Activated T-cell treated with anti-CD3 and anti-CD28 coated beads, Interleukin-2, amount 50 U/mL, for 24 hours (primary cell): ENCODE results near the gene SHISAL1.

Experiments
- DNase-seq: peaks from one replicate; pipeline ENCODE4 v3.0.0-alpha.2; 2020
- H3K27ac Mint-ChIP-seq: 2 replicates; pipeline ENCODE4 v1.8.0; 2020; ENCODE audit warnings: mild to moderate bottlenecking, mixed read lengths
- H3K27me3 Mint-ChIP-seq: 2 replicates; pipeline ENCODE4 v1.8.0; 2020; ENCODE audit warnings: mixed read lengths
- H3K36me3 Mint-ChIP-seq: 2 replicates; pipeline ENCODE4 v1.8.0; 2020; ENCODE audit warnings: low read depth, mixed read lengths
- H3K4me1 Mint-ChIP-seq: 2 replicates; pipeline ENCODE4 v1.8.0; 2020; ENCODE audit warnings: low read depth, mixed read lengths
- H3K4me3 Mint-ChIP-seq: 2 replicates; pipeline ENCODE4 v1.8.0; 2020; ENCODE audit warnings: mild to moderate bottlenecking, moderate library complexity, mixed read lengths
- H3K9me3 Mint-ChIP-seq: 2 replicates; pipeline ENCODE4 v1.8.0; 2020; ENCODE audit warnings: mixed read lengths

The SHISAL1 gene

DNA sequence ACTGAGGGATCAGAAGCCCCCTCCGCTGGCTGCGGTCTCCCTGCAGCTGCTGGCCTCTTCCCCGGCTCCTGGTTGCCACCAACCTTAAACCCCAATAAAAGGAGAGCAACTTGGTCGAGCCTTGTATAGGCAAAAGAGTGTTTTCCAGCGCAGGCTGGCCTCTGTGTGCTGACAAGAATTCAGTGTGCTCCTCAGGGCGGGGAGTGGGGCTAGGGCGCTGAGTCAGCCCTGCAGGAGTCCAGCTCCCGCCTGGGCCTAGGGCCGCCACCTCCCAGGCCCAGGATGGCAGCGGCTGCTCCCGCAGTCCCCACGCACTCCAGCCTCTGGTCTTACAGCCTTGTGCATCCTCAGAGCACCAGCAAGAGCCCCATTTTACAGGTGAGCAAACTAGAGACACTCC, at the start of gene SHISAL1:
TSS of gene SHISAL1 (minus strand) at position 186 of the 400 bp plus-strand sequence. CDS start 12,006 bp downstream, outside the sequence.
- H3K9me3 Mint-ChIP-seq, result no peaks in the 10 kb centered on the region
- H3K4me3 Mint-ChIP-seq, result no peak within 1 kb of the TSS
- peaks cover 10% of the 10 kb centered on the region for H3K4me1 Mint-ChIP-seq
- H3K27me3 Mint-ChIP-seq, result no peaks in the 10 kb centered on the region
- DNase-seq, result no peak
- H3K36me3 Mint-ChIP-seq, result no peaks in the 10 kb centered on the region
- H3K27ac Mint-ChIP-seq, result no peak within 1 kb of the TSS

GRCh38 chr22:44361391-44362126, 48.8 kb upstream of the SHISAL1 start:
- DNase-seq, result no peak
- Mint-ChIP-seq H3K27me3 (peaks cover 22% of the 10 kb centered on the region), H3K4me3 (no peak overlapping the region), H3K27ac (no peak overlapping the region), H3K4me1 (no peaks in the 10 kb centered on the region), H3K9me3 (no peaks in the 10 kb centered on the region), H3K36me3 (no peaks in the 10 kb centered on the region)

- Mint-ChIP-seq H3K27ac (no peak overlapping the region), H3K4me3 (no peak overlapping the region), H3K27me3 (peaks cover 22% of the 10 kb centered on the region), H3K36me3 (no peaks in the 10 kb centered on the region), H3K9me3 (no peaks in the 10 kb centered on the region), H3K4me1 (no peaks in the 10 kb centered on the region)
- DNase-seq, result no peak
These were observed 48.1 kb upstream of the SHISAL1 start for GRCh38 chr22:44360668-44361381.

DNA sequence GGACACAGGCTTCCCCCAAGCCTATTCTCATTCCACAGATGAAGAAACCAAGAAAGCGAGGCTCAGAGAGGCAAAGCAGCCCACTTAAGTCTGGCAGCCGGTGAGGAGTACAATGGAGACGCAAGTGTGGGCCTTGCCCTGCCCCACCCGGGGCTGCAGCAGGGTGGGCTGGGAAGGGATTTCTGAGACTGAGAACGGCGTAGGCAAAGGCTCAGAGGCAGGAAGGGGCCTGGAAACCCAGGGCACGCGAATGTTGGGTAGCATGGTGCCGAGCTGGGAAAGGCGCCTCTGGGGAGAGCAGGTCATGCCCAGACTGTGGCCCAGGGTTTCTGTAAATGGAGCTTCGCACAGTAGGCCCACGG, 47.5 kb upstream of the SHISAL1 start:
- Mint-ChIP-seq H3K4me3 (no peak overlapping the region), H3K36me3 (no peaks in the 10 kb centered on the region), H3K9me3 (no peaks in the 10 kb centered on the region), H3K4me1 (no peaks in the 10 kb centered on the region), H3K27ac (no peak overlapping the region), H3K27me3 (peaks cover 25% of the 10 kb centered on the region)
- no peak for DNase-seq

GRCh38 chr22:44359496-44360110, 46.9 kb upstream of the SHISAL1 start:
- Mint-ChIP-seq H3K27me3 (peaks cover 29% of the 10 kb centered on the region), H3K27ac (no peak overlapping the region), H3K9me3 (no peaks in the 10 kb centered on the region), H3K4me3 (no peak overlapping the region), H3K36me3 (no peaks in the 10 kb centered on the region), H3K4me1 (no peaks in the 10 kb centered on the region)
- DNase-seq, result no peak

- Mint-ChIP-seq H3K36me3 (no peaks in the 10 kb centered on the region), H3K4me1 (no peaks in the 10 kb centered on the region), H3K4me3 (no peak overlapping the region), H3K27ac (no peak overlapping the region), H3K27me3 (peaks cover 36% of the 10 kb centered on the region), H3K9me3 (no peaks in the 10 kb centered on the region)
- DNase-seq, result no peak
These were observed 46.1 kb upstream of the SHISAL1 start for GRCh38 chr22:44358709-44359440.

DNA sequence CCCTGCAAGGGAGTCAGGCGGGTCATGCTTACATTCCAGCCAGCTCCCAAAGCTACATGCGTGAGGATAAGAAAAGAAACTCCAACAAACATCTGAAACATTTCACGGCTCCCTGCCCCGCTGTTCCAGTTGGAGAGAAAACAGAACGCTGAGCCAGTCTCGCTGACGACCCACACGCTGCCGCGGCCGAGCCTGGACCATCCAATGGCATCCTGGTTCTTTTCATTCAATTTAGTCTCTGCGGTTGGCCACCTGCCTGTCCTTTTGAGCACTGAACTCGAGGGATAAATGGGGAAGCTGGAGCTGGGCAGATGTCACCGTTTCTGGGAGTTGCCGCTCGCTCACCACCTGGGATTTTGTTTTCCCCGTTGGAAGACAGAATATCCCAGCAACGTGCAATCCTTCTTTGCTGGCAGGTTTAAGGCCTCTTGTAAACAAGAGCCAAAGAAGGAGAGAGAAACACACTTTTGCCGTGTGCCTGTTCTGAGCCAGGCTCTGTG, 45.3 kb upstream of the SHISAL1 start:
- Mint-ChIP-seq H3K27me3 (peaks cover 45% of the 10 kb centered on the region), H3K36me3 (no peaks in the 10 kb centered on the region), H3K4me1 (no peaks in the 10 kb centered on the region), H3K4me3 (no peak overlapping the region), H3K27ac (no peak overlapping the region), H3K9me3 (no peaks in the 10 kb centered on the region)
- DNase-seq, result no peak

DNA sequence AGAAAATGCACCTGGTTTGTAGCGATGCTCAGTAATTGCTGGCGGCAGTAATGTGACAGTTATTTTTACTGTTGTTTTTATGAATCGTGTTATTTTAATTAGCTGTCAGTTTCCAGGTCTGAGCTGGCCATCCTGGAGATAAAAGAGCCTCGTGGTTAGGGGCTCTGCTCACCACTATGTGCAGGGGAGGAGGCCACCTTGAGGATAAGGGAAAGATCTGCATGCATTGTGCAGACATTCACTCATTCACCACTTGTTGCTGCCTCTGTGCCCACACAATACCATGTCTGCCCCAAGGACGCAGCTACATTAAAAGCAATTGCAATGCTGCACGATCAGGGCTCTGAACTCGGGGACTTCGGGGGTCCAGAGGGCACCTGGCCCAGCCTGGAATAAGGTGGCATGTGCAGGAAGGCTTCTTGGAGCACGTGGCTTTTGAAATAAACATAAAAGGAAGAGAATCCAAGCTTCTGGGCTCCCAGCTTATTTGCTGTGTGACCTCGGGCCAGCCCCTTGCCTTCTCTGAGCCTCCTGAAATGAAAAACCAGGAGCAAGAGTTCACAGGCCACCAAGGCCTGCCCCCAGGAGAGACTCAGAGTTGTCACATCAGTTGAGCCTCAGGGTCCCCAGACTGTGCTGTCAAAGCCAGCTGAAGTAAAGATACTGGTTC, 44.7 kb upstream of the SHISAL1 start:
- no peaks in the 10 kb centered on the region for H3K9me3 Mint-ChIP-seq
- peaks cover 49% of the 10 kb centered on the region for H3K27me3 Mint-ChIP-seq
- H3K27ac Mint-ChIP-seq, result no peak overlapping the region
- no peak overlapping the region for H3K4me3 Mint-ChIP-seq
- H3K36me3 Mint-ChIP-seq, result no peaks in the 10 kb centered on the region
- DNase-seq, result no peak
- H3K4me1 Mint-ChIP-seq, result no peaks in the 10 kb centered on the region

DNA sequence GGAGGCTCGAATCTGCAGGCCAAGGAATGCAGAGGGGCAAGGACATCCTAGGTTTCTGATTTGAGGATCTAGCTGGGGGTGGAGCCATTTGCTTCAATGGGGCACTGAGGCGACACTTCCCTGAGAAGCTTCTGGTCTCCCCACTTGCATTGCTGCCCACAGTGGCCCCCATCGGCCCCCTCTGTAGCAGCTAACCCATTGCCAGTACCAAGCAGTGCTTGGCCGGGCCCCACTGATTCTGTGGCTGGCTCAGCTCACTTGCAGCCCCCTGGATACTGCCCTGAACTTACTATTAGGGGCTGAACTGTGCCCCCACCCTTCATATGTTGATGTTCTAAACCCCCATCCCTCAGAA, 42.9 kb upstream of the SHISAL1 start:
- DNase-seq, result no peak
- Mint-ChIP-seq H3K4me3 (no peak overlapping the region), H3K27ac (no peak overlapping the region), H3K36me3 (no peaks in the 10 kb centered on the region), H3K4me1 (peaks cover 14% of the 10 kb centered on the region), H3K27me3 (peaks cover 59% of the 10 kb centered on the region), H3K9me3 (no peaks in the 10 kb centered on the region)

- Mint-ChIP-seq H3K27me3 (peaks cover 67% of the 10 kb centered on the region), H3K4me3 (no peak overlapping the region), H3K4me1 (peaks cover 14% of the 10 kb centered on the region)
These were observed 41.5 kb upstream of the SHISAL1 start for GRCh38 chr22:44354288-44354687.

DNA sequence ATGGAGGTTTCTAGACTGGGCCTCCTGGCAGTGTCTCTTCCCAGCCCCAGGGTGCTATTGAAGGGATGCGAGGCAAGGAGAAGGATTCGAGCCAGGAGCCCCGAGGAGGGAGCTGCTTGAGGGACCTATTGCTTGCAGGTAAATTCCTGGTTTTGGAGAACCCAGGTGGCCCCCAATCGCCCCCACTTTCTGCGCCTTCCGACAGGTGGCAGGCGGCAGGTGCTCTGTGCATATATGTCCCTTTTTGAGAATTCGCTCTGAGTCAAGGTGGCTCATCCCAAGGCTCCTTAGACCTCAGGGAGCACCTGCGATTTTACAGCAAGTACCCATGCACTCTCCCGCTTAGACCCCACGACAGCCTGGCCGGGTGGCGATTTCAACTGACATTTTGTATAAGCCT, 40.3 kb upstream of the SHISAL1 start:
- DNase-seq, result no peak
- no peak overlapping the region for H3K4me3 Mint-ChIP-seq
- peaks cover 63% of the 10 kb centered on the region for H3K27me3 Mint-ChIP-seq
- no peaks in the 10 kb centered on the region for H3K36me3 Mint-ChIP-seq
- peaks cover 14% of the 10 kb centered on the region for H3K4me1 Mint-ChIP-seq
- H3K9me3 Mint-ChIP-seq, result no peaks in the 10 kb centered on the region
- H3K27ac Mint-ChIP-seq, result no peak overlapping the region

More at GRCh38 chr22:44354288-44354687, 41.5 kb upstream of the SHISAL1 start:
- DNase-seq, result no peak
- H3K27ac Mint-ChIP-seq, result no peak overlapping the region
- H3K36me3 Mint-ChIP-seq, result no peaks in the 10 kb centered on the region
- no peaks in the 10 kb centered on the region for H3K9me3 Mint-ChIP-seq

DNA sequence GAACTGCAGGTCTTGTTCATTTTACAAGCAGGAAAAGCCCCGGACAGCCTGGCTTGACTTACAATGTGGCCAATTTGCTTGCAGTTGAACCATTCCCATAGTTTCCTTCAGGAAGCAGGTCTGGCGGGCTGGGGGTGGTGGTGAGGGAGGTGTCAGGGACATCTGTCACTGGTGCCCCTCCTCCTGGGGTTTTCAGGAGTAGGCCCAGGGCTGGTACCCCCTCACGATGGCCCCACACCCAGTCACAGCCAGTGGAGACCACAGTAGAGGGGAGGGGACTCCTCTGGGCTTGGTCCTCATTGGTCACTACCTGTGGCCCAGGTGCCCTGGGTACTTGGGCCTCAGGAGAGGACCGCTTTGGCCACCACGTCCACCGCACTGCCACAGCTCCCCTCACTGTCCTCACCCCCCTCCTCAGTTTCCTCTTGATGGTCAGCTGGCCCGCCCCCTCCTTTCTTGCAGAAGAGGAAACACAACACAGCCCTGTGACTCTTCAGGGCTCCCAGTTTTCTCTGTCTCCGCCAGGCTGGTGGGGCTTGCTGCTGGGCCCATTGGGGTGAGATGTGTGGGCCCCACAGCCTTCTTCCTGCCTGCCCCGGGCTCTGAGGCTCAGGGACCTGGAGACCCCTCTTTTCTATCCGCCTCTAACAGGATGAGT, 39.8 kb upstream of the SHISAL1 start:
- Mint-ChIP-seq H3K4me3 (no peak overlapping the region), H3K36me3 (no peaks in the 10 kb centered on the region), H3K27me3 (peaks cover 60% of the 10 kb centered on the region), H3K9me3 (no peaks in the 10 kb centered on the region), H3K27ac (no peak overlapping the region), H3K4me1 (peaks cover 14% of the 10 kb centered on the region)
- no peak for DNase-seq

DNA sequence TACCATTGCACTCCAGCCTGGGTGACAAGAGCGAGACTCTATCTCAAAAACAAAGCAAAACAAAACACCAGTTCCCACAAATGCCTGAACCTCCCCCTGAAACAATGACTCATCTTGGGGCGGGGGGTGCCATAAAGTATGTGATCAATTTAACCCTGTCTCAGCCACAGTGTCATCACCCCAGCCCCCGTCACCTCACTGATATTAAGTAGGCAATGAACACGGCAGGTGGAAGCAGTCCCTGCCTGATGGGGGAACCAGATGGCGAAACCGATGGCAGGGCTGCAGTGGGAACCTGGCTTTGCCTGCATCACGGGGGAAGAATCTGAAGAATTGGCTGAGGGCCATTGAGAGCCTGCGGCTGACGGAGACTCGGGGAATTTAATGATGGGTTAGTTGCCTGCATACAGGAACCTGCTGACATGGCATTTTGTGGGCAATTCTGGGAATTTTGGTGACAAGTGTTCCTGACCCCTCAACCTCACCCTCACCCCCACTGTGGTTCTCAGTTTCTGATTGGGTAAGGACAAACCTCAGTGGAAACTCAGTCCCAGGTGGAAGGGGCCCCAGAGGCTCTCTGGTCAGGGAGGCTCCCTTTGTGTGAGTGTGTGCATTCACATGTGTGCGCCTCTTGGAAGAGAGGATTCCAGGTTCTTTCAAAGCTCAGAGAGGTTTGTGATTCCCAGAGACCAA, 39.1 kb upstream of the SHISAL1 start:
- Mint-ChIP-seq H3K27ac (peak overlapping the region; percentile 72), H3K36me3 (no peaks in the 10 kb centered on the region), H3K27me3 (peaks cover 53% of the 10 kb centered on the region), H3K9me3 (no peaks in the 10 kb centered on the region), H3K4me3 (no peak overlapping the region), H3K4me1 (peaks cover 14% of the 10 kb centered on the region)
- peak; percentile 42 for DNase-seq
